ENCODE measurements around the gene LAMA5. TPM values are rescaled to one million over a fixed set of nuclear protein-coding genes. Genes with fewer than 3 reads are reported as not detected.

Gene LAMA5
- total RNA-seq, 4 donors from 2014 or later, result 13.0 to 35.8 (median 22.7) TPM

DNA sequence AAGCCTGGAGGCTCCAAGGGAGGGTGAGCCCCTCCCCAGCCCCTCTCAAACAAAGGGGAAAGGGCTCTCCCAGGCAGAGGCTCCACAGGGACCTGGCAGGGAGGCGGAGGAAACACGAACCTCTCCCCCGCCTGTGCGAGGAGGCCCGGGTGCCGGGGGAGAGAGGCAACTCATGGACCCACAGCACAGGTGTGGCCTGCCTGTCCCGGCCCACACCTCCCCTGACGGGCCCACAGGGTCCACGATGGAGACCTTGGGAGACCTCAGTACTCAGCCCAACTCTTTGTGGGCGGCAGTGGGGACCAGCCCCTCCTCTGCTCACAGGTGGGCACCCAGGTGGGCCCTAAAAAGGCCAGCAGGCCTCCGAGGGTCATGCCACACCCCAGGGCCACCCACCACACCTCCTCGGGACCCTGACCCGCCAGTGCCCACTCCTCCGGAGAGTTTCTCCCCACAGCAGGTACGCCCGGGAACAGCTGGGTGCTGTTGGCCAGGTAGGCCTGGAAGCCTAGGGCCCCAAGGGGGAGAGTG, 12.2 kb downstream of the LAMA5 start:
- Histone ChIP-seq H3K27me3 (no peaks in the 10 kb centered on the region), H3K9me3 (no peaks in the 10 kb centered on the region), H3K36me3 (no peaks in the 10 kb centered on the region), H3K4me1 (peaks cover 65 to 70% of the 10 kb centered on the region in 2 donors), H3K27ac (peak overlapping the region; percentile 82 to 88 (median 82)), H3K4me3 (peak overlapping the region in 1 of 4 donors; percentile 36)
- intact Hi-C loops (cut with DNase I; ENCODE audit: low total_unique reads) (no loop called here), in situ Hi-C loops (cut with MboI; ENCODE audit: low sequenced_read_pairs in 4 of 4) (no loop called here)
- DNase-seq (no peak), ATAC-seq (no peak)
- TF ChIP-seq POLR2A (IDR thresholded peaks at IDR 0.05), result no peak
- TF ChIP-seq, protein P1, sequence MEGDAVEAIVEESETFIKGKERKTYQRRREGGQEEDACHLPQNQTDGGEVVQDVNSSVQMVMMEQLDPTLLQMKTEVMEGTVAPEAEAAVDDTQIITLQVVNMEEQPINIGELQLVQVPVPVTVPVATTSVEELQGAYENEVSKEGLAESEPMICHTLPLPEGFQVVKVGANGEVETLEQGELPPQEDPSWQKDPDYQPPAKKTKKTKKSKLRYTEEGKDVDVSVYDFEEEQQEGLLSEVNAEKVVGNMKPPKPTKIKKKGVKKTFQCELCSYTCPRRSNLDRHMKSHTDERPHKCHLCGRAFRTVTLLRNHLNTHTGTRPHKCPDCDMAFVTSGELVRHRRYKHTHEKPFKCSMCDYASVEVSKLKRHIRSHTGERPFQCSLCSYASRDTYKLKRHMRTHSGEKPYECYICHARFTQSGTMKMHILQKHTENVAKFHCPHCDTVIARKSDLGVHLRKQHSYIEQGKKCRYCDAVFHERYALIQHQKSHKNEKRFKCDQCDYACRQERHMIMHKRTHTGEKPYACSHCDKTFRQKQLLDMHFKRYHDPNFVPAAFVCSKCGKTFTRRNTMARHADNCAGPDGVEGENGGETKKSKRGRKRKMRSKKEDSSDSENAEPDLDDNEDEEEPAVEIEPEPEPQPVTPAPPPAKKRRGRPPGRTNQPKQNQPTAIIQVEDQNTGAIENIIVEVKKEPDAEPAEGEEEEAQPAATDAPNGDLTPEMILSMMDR (IDR thresholded peaks at IDR 0.05 in 4 of 5, conservative IDR thresholded peaks at IDR 0.05 in 1 of 5), result no peak

DNA sequence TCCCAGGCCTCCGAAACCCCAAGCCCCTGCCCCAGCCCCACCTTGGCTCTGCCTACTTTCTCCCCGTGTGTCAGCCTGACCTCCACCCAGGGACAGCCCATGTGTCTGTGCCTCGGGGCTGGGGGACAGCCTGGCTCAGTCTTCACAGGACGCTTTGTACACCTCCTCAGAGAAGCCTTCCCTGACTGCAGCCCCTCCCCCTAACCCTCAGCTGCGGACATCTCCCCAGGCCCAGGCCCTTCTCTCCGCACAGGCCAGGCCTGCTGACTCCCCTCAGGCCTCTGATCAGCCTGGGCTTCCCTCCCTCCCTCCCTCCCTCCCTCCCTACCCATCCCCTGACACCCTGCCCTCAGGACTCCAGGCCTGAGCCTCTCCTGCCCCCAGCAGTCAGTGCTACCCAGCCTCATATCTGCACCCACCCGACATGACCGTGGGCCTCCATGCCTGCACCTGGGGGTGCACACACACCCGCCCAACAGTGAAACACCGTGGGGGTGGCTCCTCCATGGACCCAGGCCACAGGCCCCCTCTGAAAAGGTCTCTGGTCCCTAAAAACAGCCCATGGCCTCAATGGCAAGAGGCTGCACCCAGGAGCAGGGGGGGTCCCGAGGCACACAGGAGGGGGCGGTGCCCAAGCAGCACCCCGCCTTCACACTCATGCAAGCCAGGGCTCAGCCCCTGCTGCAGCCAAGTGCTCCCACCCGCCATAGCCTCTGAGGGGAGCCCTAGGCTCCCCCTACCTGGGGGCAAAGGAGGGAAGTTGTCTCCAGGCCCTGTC, 12.9 kb downstream of the LAMA5 start:
- Histone ChIP-seq H3K36me3 (no peaks in the 10 kb centered on the region), H3K9me3 (no peaks in the 10 kb centered on the region), H3K4me3 (no peak overlapping the region), H3K27me3 (no peaks in the 10 kb centered on the region), H3K4me1 (peaks cover 59 to 65% of the 10 kb centered on the region in 2 donors), H3K27ac (peak overlapping the region in 3 of 4 donors; percentile 82 to 88 (median 82))
- ATAC-seq (no peak), DNase-seq (no peak)
- in situ Hi-C loops (cut with MboI; ENCODE audit: low sequenced_read_pairs in 4 of 4), result no loop called here
- TF ChIP-seq, protein P1 (IDR thresholded peaks at IDR 0.05 in 4 of 5, conservative IDR thresholded peaks at IDR 0.05 in 1 of 5), result no peak
- TF ChIP-seq POLR2A (IDR thresholded peaks at IDR 0.05), result no peak
- intact Hi-C loops (cut with DNase I; ENCODE audit: low total_unique reads), result no loop called here

DNA sequence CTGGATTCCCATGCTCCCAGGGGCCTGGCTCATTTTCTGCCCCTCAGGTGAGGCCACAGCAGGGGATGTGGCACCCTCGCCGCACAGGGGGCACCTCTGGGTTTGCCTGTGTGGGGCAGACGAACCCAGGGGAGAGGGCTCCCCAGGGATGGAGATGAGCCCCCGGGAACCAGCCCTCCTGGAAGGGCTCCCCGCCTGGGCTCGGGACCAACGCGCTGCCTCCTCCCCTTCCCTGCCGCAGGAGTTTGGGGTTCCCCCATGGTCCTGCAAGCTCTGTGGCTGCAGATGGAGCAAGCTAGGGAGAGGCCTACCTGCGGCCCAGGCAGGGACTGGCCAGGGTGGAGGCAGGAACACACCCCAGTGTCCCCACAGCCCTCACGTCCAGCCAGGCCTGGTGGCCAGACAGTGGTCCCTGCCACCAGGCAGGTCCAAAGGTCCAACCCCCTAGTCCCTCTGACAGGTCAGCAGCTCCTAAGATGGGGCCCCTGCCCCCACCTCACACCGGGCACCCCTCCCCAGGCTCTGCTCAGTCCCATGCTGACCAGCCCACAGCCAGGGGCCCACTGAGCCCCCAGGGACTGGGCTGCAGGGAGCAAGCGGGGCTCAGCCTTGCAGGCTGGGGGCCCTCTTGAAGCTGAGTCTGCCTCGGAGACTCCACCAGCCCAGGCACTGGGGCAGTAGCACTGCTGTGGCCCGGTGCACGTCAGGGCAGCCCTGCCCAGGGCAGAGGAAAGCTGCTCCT, 13.7 kb downstream of the LAMA5 start:
- H3K4me1 ChIP-seq, result peaks cover 52 to 57% of the 10 kb centered on the region in 2 donors
- TF ChIP-seq, protein P1 (IDR thresholded peaks at IDR 0.05 in 4 of 5, conservative IDR thresholded peaks at IDR 0.05 in 1 of 5), result no peak
- no peak for TF ChIP-seq POLR2A (IDR thresholded peaks at IDR 0.05)

DNA sequence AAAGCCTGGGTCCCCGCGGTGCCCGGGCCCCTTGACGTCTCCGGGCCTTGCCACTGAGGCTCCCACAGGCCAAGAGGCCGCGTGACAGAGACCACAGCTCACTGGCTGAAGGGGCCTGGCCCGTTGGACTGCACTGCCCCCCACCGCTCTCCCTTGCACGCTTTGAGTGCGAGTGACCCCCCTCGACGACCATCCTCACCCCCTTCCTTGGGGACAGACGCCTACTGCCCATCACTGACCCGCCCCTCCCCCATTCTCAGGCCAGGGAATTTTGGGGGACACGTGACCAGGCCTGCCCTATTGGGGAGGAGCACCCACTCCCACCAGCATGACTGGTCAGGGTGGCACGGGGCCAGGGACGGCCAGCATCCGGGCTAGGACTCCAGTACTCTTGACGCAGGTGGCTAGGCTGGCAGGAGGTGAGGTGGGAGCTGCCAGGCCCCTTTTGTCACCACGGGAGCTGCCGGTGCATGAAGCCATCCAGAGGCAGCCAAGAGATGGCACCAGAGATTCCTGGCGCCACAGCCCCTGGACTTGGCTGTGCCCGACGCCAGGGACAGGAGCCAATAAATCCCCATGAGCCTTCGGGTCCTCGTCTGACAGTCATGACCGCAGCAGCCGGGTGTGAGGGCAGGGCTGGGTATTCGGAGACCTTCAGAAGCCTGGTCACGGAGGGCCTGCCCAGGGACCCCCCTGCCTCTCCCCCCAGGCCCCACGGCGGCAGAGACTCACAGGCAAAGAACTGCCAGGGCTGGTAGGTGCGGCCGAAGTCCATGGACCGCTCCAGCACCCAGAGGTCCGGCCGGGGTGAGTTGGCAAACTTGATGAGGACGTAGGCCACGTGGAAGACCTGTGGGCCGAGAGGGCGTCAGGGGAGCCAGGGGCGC, 14.5 kb downstream of the LAMA5 start:
- in situ Hi-C loops (cut with MboI; ENCODE audit: low sequenced_read_pairs in 4 of 4), result no loop called here
- DNase-seq, result peak; percentile 80 to 98
- ATAC-seq, result peak; percentile 83 to 85
- peak overlapping the region; percentile 66 to 80 (median 76) for H3K27ac ChIP-seq
- intact Hi-C loops (cut with DNase I; ENCODE audit: low total_unique reads), result loop anchor here (1.0 to 2.0 kb wide), 3 partner anchors 14 to 50 kb away; partner anchors contain the start of genes ADRM1, LAMA5 and RPS21
- peak overlapping the region in 3 of 4 donors; percentile 22 to 34 (median 31) for H3K4me3 ChIP-seq
- H3K36me3 ChIP-seq, result no peaks in the 10 kb centered on the region
- TF ChIP-seq POLR2A (IDR thresholded peaks at IDR 0.05), result no peak
- TF ChIP-seq, protein P1 (IDR thresholded peaks at IDR 0.05 in 4 of 5, conservative IDR thresholded peaks at IDR 0.05 in 1 of 5), result peak in 4 of 5 experiments; percentile 18 to 46 (median 31)
- H3K4me1 ChIP-seq, result peaks cover 48 to 52% of the 10 kb centered on the region in 2 donors
- no peaks in the 10 kb centered on the region for H3K27me3 ChIP-seq
- H3K9me3 ChIP-seq, result no peaks in the 10 kb centered on the region

More for the DNA sequence above, 13.7 kb downstream of the LAMA5 start:
- peak overlapping the region; percentile 66 to 80 (median 76) for H3K27ac ChIP-seq
- no peak for DNase-seq
- no peaks in the 10 kb centered on the region for H3K9me3 ChIP-seq
- no peaks in the 10 kb centered on the region for H3K27me3 ChIP-seq
- no peak for ATAC-seq
- intact Hi-C loops (cut with DNase I; ENCODE audit: low total_unique reads), result loop anchor here (2.0 kb wide), 1 partner anchor 13 kb away; the partner anchor contains the start of gene LAMA5
- in situ Hi-C loops (cut with MboI; ENCODE audit: low sequenced_read_pairs in 4 of 4), result no loop called here
- H3K4me3 ChIP-seq, result peak overlapping the region in 3 of 4 donors; percentile 22 to 34 (median 31)
- no peaks in the 10 kb centered on the region for H3K36me3 ChIP-seq

All from gastrocnemius medialis (tissue), 4 donors.